Glutamatergic neuron (in vitro differentiated cells): ENCODE results near the gene CLEC18A. TPM values are rescaled to one million over a fixed set of nuclear protein-coding genes. Genes with fewer than 3 reads are reported as not detected.

Experiments
- DNase-seq: peaks from one replicate; pipeline ENCODE4 v3.0.0; 2022
- H3K27ac Mint-ChIP-seq: one replicate; pipeline ENCODE4 v1.8.0; 2020; ENCODE audit warnings: mild to moderate bottlenecking, mixed read lengths, inconsistent platforms; ENCODE audit not compliant: unreplicated experiment
- H3K27me3 Mint-ChIP-seq: one replicate; pipeline ENCODE4 v1.8.0; 2020; ENCODE audit warnings: mild to moderate bottlenecking, moderate library complexity, mixed read lengths, inconsistent platforms; ENCODE audit not compliant: unreplicated experiment
- H3K36me3 Mint-ChIP-seq: one replicate; pipeline ENCODE4 v1.8.0; 2020; ENCODE audit warnings: mild to moderate bottlenecking, mixed read lengths, inconsistent platforms; ENCODE audit not compliant: unreplicated experiment
- H3K4me1 Mint-ChIP-seq: one replicate; pipeline ENCODE4 v1.8.0; 2020; ENCODE audit warnings: mild to moderate bottlenecking, low read depth, mixed read lengths, inconsistent platforms; ENCODE audit not compliant: unreplicated experiment
- H3K4me3 Mint-ChIP-seq: one replicate; pipeline ENCODE4 v1.8.0; 2020; ENCODE audit warnings: mild to moderate bottlenecking, mixed read lengths, inconsistent platforms; ENCODE audit not compliant: unreplicated experiment
- H3K9me3 Mint-ChIP-seq: one replicate; pipeline ENCODE4 v1.8.0; 2020; ENCODE audit warnings: mild to moderate bottlenecking, moderate library complexity, mixed read lengths, inconsistent platforms; ENCODE audit not compliant: unreplicated experiment
- total RNA-seq: library from RNA; stranded (reverse); fragmentation: NEBNext Ultra II Directional; extraction: Animal tissue kit (Norgen Biotek cat#: 25700); gene quantifications from one replicate; pipeline ENCODE4 v1.2.1, GENCODE V29; 2021; ENCODE audit not compliant: unreplicated experiment
- TF ChIP-seq, protein P1 (sequence below): fragments of 200-600 bp; sonication (generic); IDR thresholded peaks from one replicate; pipeline ENCODE4 v1.5.0; 2021; ENCODE audit not compliant: partially characterized antibody, unreplicated experiment

The CLEC18A gene
- total RNA-seq, 1 donor from 2014 or later = 2.5 TPM

DNA sequence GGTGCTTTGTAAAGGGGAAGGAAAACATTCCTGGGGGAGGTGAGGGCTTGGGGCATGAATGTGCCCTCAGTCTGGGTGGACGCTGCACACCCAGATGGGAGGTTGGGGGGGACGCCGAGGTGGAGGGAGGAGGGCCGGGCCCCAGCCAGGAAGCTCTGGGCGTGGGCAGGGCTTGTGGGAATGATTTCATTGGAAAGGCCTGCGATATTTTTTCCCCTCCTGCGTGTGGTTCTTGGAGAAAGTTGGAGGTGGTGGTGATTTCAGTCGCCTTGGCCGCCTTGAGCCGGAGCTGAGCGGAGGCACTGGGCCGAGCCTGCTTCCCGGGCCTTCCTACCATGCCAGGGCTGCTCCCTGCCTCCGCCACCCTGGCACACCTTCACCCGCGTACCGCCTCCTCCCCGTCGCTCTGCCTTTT lies 26.4 kb upstream of the CLEC18A start:
- Mint-ChIP-seq H3K4me1 (peaks cover 41% of the 10 kb centered on the region), H3K9me3 (peaks cover 1% of the 10 kb centered on the region), H3K36me3 (no peaks in the 10 kb centered on the region), H3K4me3 (no peak overlapping the region), H3K27ac (no peak overlapping the region), H3K27me3 (peaks cover 2% of the 10 kb centered on the region)
- TF ChIP-seq, protein P1, sequence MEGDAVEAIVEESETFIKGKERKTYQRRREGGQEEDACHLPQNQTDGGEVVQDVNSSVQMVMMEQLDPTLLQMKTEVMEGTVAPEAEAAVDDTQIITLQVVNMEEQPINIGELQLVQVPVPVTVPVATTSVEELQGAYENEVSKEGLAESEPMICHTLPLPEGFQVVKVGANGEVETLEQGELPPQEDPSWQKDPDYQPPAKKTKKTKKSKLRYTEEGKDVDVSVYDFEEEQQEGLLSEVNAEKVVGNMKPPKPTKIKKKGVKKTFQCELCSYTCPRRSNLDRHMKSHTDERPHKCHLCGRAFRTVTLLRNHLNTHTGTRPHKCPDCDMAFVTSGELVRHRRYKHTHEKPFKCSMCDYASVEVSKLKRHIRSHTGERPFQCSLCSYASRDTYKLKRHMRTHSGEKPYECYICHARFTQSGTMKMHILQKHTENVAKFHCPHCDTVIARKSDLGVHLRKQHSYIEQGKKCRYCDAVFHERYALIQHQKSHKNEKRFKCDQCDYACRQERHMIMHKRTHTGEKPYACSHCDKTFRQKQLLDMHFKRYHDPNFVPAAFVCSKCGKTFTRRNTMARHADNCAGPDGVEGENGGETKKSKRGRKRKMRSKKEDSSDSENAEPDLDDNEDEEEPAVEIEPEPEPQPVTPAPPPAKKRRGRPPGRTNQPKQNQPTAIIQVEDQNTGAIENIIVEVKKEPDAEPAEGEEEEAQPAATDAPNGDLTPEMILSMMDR = no peak
- DNase-seq = no peak

DNA sequence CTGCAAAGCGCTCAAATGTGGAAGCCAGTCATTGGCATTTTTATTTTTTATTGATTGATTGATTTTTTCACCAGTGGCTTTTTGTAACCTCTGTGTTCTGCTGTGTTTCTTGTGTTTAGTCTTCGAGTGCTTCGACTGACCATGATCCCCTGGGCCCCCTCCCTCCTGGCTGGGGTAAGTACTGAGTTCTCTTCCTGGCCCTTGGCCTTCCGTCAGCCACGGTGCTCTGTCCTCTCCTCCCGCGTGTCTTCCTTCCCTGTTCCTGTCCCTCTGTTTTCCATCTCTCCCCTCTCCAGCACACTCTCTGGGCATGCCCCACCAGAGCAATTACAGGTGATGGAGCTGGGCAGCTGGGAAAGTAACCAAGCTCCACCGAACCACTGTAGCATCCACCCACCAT lies 25.8 kb upstream of the CLEC18A start:
- peak overlapping the region; percentile 1 for H3K27ac Mint-ChIP-seq
- peak overlapping the region; percentile 10 for H3K4me3 Mint-ChIP-seq

DNA sequence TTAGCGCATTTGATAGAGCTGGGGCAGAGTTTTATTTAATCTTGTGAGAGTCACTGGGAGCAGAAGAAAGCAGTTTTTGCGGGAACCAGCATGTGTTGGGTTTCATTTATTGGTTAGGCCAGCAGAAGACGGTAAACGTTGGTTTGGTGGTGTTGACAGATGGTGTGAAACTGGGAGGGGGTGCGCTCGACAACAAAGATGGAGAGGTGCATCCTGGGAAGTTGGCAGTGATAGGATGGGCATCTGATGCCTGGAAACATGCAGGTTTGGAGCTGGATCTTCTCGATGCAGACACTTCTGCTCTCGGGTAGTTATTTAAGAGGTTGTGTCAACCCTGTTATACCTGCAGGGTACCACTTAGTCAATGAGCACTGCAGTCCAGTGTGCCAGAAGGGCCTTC lies 24.9 kb upstream of the CLEC18A start:
- Mint-ChIP-seq H3K27ac (peak overlapping the region; percentile 50), H3K9me3 (peaks cover 2% of the 10 kb centered on the region), H3K4me1 (peaks cover 42% of the 10 kb centered on the region), H3K4me3 (peak overlapping the region; percentile 31), H3K36me3 (no peaks in the 10 kb centered on the region), H3K27me3 (peaks cover 2% of the 10 kb centered on the region)
- TF ChIP-seq, protein P1 = no peak
- DNase-seq = no peak

More for the DNA sequence above, 25.8 kb upstream of the CLEC18A start:
- DNase-seq = no peak
- Mint-ChIP-seq H3K9me3 (peaks cover 1% of the 10 kb centered on the region), H3K27me3 (peaks cover 2% of the 10 kb centered on the region), H3K4me1 (peaks cover 42% of the 10 kb centered on the region), H3K36me3 (no peaks in the 10 kb centered on the region)
- TF ChIP-seq, protein P1 = no peak

DNA sequence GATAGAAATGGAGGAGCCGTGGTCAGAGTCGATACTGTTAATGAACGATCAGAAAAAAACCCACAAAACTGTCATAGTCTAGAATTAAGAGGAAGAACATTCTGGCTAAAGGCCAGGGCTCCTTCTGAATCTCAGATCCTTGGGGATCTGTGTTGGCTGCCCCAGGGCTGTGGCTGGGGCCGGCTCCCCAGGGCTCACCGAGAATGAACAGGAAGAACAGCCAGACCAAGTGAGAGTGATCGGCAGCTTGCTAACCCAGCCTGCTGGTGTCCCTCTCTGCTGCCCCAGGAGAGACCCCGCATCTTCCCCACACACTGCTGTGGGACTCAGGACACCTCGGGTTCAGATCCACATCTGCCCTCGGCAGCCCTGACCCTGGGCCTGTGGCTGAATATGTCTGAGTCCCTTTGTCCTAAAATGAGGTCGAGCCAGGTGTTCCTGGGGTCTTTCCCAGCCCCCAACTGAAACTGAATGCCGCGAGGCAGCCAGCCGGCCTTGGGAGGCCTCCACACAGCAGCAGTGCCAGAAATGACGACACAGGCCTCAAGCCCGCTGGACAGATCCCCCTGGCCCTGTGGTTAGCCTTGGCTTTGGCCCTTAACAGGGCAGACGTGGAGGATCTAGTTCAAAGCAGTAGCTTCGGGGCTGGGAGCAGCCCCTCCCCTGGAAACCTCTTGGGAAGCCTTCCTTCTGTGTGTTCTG lies 23.9 kb upstream of the CLEC18A start:
- TF ChIP-seq, protein P1 = no peak
- peak; percentile 56 for DNase-seq
- Mint-ChIP-seq H3K9me3 (peaks cover 3% of the 10 kb centered on the region), H3K4me1 (peaks cover 43% of the 10 kb centered on the region), H3K27me3 (peaks cover 2% of the 10 kb centered on the region), H3K27ac (peak overlapping the region; percentile 82), H3K4me3 (peak overlapping the region; percentile 37), H3K36me3 (no peaks in the 10 kb centered on the region)

DNA sequence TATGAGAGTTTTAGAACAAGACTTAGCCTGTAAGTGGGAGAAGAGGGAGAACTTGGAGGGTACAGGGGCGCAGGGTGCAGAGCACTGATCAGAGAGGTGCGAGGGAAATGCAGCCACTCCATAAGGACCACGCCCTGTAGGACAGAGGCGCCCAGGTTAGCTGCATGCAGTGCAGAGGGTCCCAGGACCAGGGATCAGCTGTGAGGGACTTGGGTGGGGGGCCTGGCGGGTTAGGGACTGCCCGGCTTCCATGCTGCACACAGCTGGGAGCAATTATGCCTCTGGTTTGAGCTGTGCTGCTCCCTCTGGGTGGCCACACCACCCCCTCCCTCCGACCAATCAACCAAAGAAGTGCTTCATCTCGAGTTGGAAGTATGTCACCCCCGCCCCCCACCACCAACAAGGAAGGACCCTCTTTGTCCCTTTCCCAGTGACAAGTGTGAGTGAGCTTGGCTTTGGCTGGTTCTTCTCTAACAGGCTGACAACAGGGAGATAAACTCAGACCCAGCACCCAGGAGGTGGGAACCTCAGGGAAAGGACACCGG lies 22.2 kb upstream of the CLEC18A start:
- Mint-ChIP-seq H3K27me3 (peaks cover 3% of the 10 kb centered on the region), H3K36me3 (no peaks in the 10 kb centered on the region), H3K9me3 (peaks cover 3% of the 10 kb centered on the region), H3K4me1 (peaks cover 39% of the 10 kb centered on the region), H3K27ac (no peak overlapping the region), H3K4me3 (no peak overlapping the region)
- no peak for DNase-seq
- TF ChIP-seq, protein P1 = no peak
